GM12878 (cell line): Measurements from ENCODE around the gene ADCY1. TPM values are rescaled to one million over a fixed set of nuclear protein-coding genes. Genes with fewer than 3 reads are reported as not detected.

Experiments
- ATAC-seq: fragments of 200-7000 bp; cut with Tn5 transposase; 3 replicates; pipeline ENCODE4 v1.9.1; 2020; ENCODE audit warnings: mild to moderate bottlenecking, moderate library complexity
- BruUV-seq: library from RNA; stranded (reverse); fragments of 400-500 nt; replicated peaks from 2 replicates; lab custom pipeline; 2021; lab: Mats Ljungman, UMichigan
- CTCF ChIA-PET: fragments of 300-600 bp; sonication (Branson Sonifier 250); formaldehyde crosslinking; extraction: SDS; loops from one replicate; lab custom pipeline; 2021; ENCODE audit warnings: inconsistent platforms; lab: Yijun Ruan, JAX
- POLR2A ChIA-PET: fragments of 350-600 bp; formaldehyde crosslinking; extraction: SDS; loops from one replicate; lab custom pipeline; 2021; ENCODE audit warnings: inconsistent platforms; lab: Charles Lee
- RAD21 ChIA-PET: fragments of 300-600 bp; sonication (Branson Sonifier 250); formaldehyde crosslinking; loops from one replicate; lab custom pipeline; 2023; ENCODE audit warnings: antibody characterized with exemption; ENCODE audit not compliant: unreplicated experiment; lab: Charles Lee
- SMC1A ChIA-PET: fragments of 300-600 bp; sonication (Branson Sonifier 250); formaldehyde crosslinking; loops from one replicate; lab custom pipeline; 2023; ENCODE audit not compliant: unreplicated experiment, uncharacterized antibody; lab: Charles Lee
- DNase-seq: peaks from one replicate; pipeline ENCODE4 v3.0.0-alpha.2; 2011; ENCODE audit warnings: low read depth, low spot score
- FAIRE-seq: peaks from 3 replicates; lab custom pipeline; 2011; peaks lifted over from hg19 to GRCh38; lab: Jason Lieb, UNC
- H2AFZ ChIP-seq: 2 replicates; pipeline ENCODE4 v1.6.0; 2011; ENCODE audit warnings: low read depth, low read length, control low read depth; ENCODE audit not compliant: control insufficient read depth
- H3K27ac ChIP-seq: 2 replicates; pipeline ENCODE4 v1.5.1; 2011; ENCODE audit warnings: control low read depth; ENCODE audit not compliant: control insufficient read depth, insufficient read depth
- H3K27me3 ChIP-seq, 2 experiments: replicated peaks in 1 of 2; 2 replicates each; pipeline versions ENCODE4 v1.6.0 to v1.6.1; 2011; ENCODE audit warnings: low read length in 1 of 2; ENCODE audit not compliant: control insufficient read depth in 2 of 2, insufficient read depth in 2 of 2
- H3K36me3 ChIP-seq, 2 experiments: 2 replicates each; pipeline ENCODE4 v1.5.1; 2011; ENCODE audit warnings: low read length in 1 of 2; ENCODE audit not compliant: control insufficient read depth in 2 of 2, insufficient read depth in 2 of 2
- H3K4me1 ChIP-seq: 2 replicates; pipeline ENCODE4 v1.6.1; 2011; ENCODE audit warnings: mild to moderate bottlenecking, low read length, moderate library complexity, mixed read lengths; ENCODE audit not compliant: control insufficient read depth, insufficient read depth
- H3K4me2 ChIP-seq: 2 replicates; pipeline ENCODE4 v1.6.0; 2011; ENCODE audit warnings: control low read depth; ENCODE audit not compliant: control insufficient read depth, insufficient read depth
- H3K4me3 ChIP-seq: fragments of 200-600 bp; sonication (generic); 2 replicates; pipeline ENCODE4 v1.5.1; 2016
- H3K79me2 ChIP-seq: 2 replicates; pipeline ENCODE4 v1.6.0; 2011; ENCODE audit warnings: low read length; ENCODE audit not compliant: control insufficient read depth, insufficient read depth
- H3K9ac ChIP-seq: 2 replicates; pipeline ENCODE4 v1.8.0; 2011; ENCODE audit warnings: low read length, control low read depth, mixed read lengths; ENCODE audit not compliant: control insufficient read depth, insufficient read depth
- H3K9me3 ChIP-seq: replicated peaks from 3 replicates; pipeline ENCODE4 v1.5.1; 2011; ENCODE audit warnings: mild to moderate bottlenecking, low read length; ENCODE audit not compliant: control insufficient read depth, insufficient read depth
- H4K20me1 ChIP-seq: 2 replicates; pipeline ENCODE4 v1.6.0; 2011; ENCODE audit not compliant: control insufficient read depth, insufficient read depth
- CBX3 ChIP-seq: fragments of 200-600 bp; sonication (generic); IDR thresholded peaks from 2 replicates; pipeline ENCODE4 v1.6.1; 2016; ENCODE audit warnings: low read depth, borderline replicate concordance
- CEBPB ChIP-seq, 2 experiments: fragments of 150-350 bp in 1 of 2; IDR thresholded peaks; 2 replicates each; pipeline ENCODE4 v1.6.1; 2012 to 2014; ENCODE audit warnings: low read depth in 2 of 2, low read length in 2 of 2, borderline replicate concordance in 1 of 2, inconsistent platforms in 1 of 2
- EZH2 ChIP-seq: IDR thresholded peaks from 2 replicates; pipeline ENCODE4 v1.6.1; 2012; ENCODE audit warnings: low read depth, mild to moderate bottlenecking, control low read depth, inconsistent platforms, low read length, borderline replicate concordance; ENCODE audit not compliant: control insufficient read depth
- IRF4 ChIP-seq: IDR thresholded peaks from 2 replicates; pipeline ENCODE4 v1.6.1; 2011; ENCODE audit warnings: low read depth, low read length
- MTA2 ChIP-seq: fragments of 450-650 bp; IDR thresholded peaks from 2 replicates; pipeline ENCODE4 v1.6.1; 2016; ENCODE audit warnings: low read depth, mild to moderate bottlenecking, moderate library complexity
- NBN ChIP-seq: fragments of 450-650 bp; IDR thresholded peaks from 2 replicates; pipeline ENCODE4 v1.6.1; 2016
- NR2F1 ChIP-seq: fragments of 450-650 bp; conservative IDR thresholded peaks from 2 replicates; pipeline ENCODE4 v1.6.1; 2017; ENCODE audit warnings: mild to moderate bottlenecking
- PAX5 ChIP-seq: IDR thresholded peaks from 2 replicates; pipeline ENCODE4 v1.6.1; 2011; ENCODE audit warnings: low read depth, low read length, borderline replicate concordance
- PRDM15 ChIP-seq: fragments of 450-650 bp; formaldehyde crosslinking; IDR thresholded peaks from 2 replicates; pipeline ENCODE4 v1.4.0; 2020; ENCODE audit warnings: mild to moderate bottlenecking, moderate library complexity
- RELB ChIP-seq: fragments of 450-650 bp; IDR thresholded peaks from 2 replicates; pipeline ENCODE4 v1.6.1; 2017; ENCODE audit warnings: low read depth, mild to moderate bottlenecking, moderate library complexity
- RUNX3 ChIP-seq: IDR thresholded peaks from 2 replicates; pipeline ENCODE4 v1.6.1; 2012; ENCODE audit warnings: low read length, inconsistent platforms
- SMAD5 ChIP-seq: IDR thresholded peaks from 2 replicates; pipeline ENCODE4 v1.6.1; 2016; ENCODE audit warnings: antibody characterized with exemption, low read depth
- SMC3 ChIP-seq: IDR thresholded peaks from 2 replicates; pipeline ENCODE4 v1.6.1; 2011; ENCODE audit warnings: low read length, improper control_type of control experiment, borderline replicate concordance
- TCF3 ChIP-seq: IDR thresholded peaks from 2 replicates; pipeline ENCODE4 v1.6.1; 2012; ENCODE audit warnings: low read depth, mild to moderate bottlenecking, low read length, borderline replicate concordance; ENCODE audit not compliant: insufficient read depth
- WGBS: methylation state at CpG from one replicate; pipeline ENCODE4 v1.1.6; 2016; ENCODE audit warnings: low lambda C conversion rate; ENCODE audit not compliant: insufficient replicate concordance, insufficient coverage; ENCODE audit errors: missing lambda C conversion rate; 5-methylcytosine and 5-hydroxymethylcytosine counted together
- in situ Hi-C: fragments of 300-500 bp; cut with MboI; formaldehyde crosslinking; loops from 9 replicates; pipeline ENCODE4 v1.14.3; 2018; ENCODE audit warnings: mixed read lengths
- intact Hi-C: fragments of 100-400 bp; cut with micrococcal nuclease; formaldehyde crosslinking; loops from one replicate; pipeline ENCODE4 v1.14.2; 2022; ENCODE audit not compliant: unreplicated experiment
- polyA plus RNA-seq, 11 experiments: library from polyadenylated mRNA; depleted of rRNA in 4 of 11; unstranded in 6 of 11; stranded (reverse) in 5 of 11; fragments of >200 nt; fragmentation: Nextera tagmentation in 4 of 11; fragmentation: Illumina TruSeq in 1 of 11; extraction: Ambion mirVana in 4 of 11; extraction: Trizol in 1 of 11; gene quantifications; 1 replicate in 1 of 11; 2 replicates in 10 of 11; pipeline versions ENCODE4 v1.2.1 to v1.2.3, GENCODE V29; 2011 to 2016; ENCODE audit warnings: inconsistent platforms in 2 of 11, missing spikeins in 2 of 11, low read depth in 1 of 11
- total RNA-seq, 4 experiments: library from RNA; depleted of rRNA in 3 of 4; stranded (reverse); fragments of >200 nt in 3 of 4; fragmentation: Illumina TruSeq in 1 of 4; extraction: Trizol in 1 of 4; gene quantifications; 2 replicates each; pipeline versions ENCODE4 v1.2.1 to v1.2.3, GENCODE V29; 2013 to 2021
- TF ChIP-seq, protein P1 (sequence below): IDR thresholded peaks from 2 replicates; pipeline ENCODE4 v1.6.1; 2012; ENCODE audit warnings: low read depth, low read length, improper control_type of control experiment

ADCY1 gene
- total and polyA plus RNA-seq, 10 of the 15 experiments (the other 5 are each of a cell fraction or from before 2014, with no cell fraction given), result 0.13 to 1.4 (median 0.45) TPM; not detected in 1

- BruUV-seq, result no TSS peak
- Histone ChIP-seq H3K27ac (no peak overlapping the region), H4K20me1 (no peaks in the 10 kb centered on the region), H3K4me3 (no peak overlapping the region), H3K36me3 (no peaks in the 10 kb centered on the region), H2AFZ (no peak overlapping the region), H3K4me2 (no peak overlapping the region), H3K79me2 (no peaks in the 10 kb centered on the region), H3K9ac (no peak overlapping the region), H3K27me3 (no peaks in the 10 kb centered on the region; a peak in 2 of 4 replicates), H3K4me1 (no peaks in the 10 kb centered on the region), H3K9me3 (no peaks in the 10 kb centered on the region)
- TF ChIP-seq MTA2 (no peak), PRDM15 (CRISPR knock-in tag) (no peak), EZH2 (no peak), CBX3 (no peak), NBN (no peak), RELB (no peak), TCF3 (no peak), IRF4 (no peak), PAX5 (no peak), RUNX3 (no peak), SMC3 (no peak), NR2F1 (no peak), SMAD5 (no peak), CEBPB (IDR thresholded peaks at IDR 0.05; ENCODE audit: borderline replicate concordance in 1 of 2, low read depth in 2 of 2, low read length in 2 of 2) (no peak)
- TF ChIP-seq, protein P1, sequence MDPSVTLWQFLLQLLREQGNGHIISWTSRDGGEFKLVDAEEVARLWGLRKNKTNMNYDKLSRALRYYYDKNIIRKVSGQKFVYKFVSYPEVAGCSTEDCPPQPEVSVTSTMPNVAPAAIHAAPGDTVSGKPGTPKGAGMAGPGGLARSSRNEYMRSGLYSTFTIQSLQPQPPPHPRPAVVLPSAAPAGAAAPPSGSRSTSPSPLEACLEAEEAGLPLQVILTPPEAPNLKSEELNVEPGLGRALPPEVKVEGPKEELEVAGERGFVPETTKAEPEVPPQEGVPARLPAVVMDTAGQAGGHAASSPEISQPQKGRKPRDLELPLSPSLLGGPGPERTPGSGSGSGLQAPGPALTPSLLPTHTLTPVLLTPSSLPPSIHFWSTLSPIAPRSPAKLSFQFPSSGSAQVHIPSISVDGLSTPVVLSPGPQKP, result no peak
- WGBS, result 23% methylated on average over 9 of the region's 9 CpGs
- ChIA-PET POLR2A (no interaction called here), CTCF (no interaction called here), SMC1A (no interaction called here), RAD21 (no interaction called here)
- DNase-seq (no peak), ATAC-seq (no peak), FAIRE-seq (no peak)
- intact Hi-C loops (no loop called here), in situ Hi-C loops (no loop called here)
Observed at GRCh38 chr7:45595809-45596664, 21.9 kb downstream of the ADCY1 start.
